T-helper 2 cell (primary cell): ENCODE measurements around the gene SYNE1.

Source experiments
- DNase-seq, 5 experiments: peaks; one replicate each; pipeline versions ENCODE4 v3.0.0 to v3.0.0-alpha.2; 2012 to 2022

Gene SYNE1

GRCh38 chr6:152268846-152269442 is 368.2 kb downstream of the SYNE1 start:
- DNase-seq = no peak

GRCh38 chr6:152267967-152268845 is 369.0 kb downstream of the SYNE1 start:
- DNase-seq = peak in 1 of 5 experiments; percentile 22

- no peak for DNase-seq
Observed at GRCh38 chr6:152265651-152266050, 371.5 kb downstream of the SYNE1 start.

GRCh38 chr6:152263582-152263981 is 373.6 kb downstream of the SYNE1 start:
- peak in 1 of 5 experiments; percentile 30 for DNase-seq

- DNase-seq = no peak
Observed at GRCh38 chr6:152261179-152261578, 376.0 kb downstream of the SYNE1 start.

GRCh38 chr6:152259234-152259633 is 377.9 kb downstream of the SYNE1 start:
- no peak for DNase-seq

- DNase-seq = no peak
Observed at GRCh38 chr6:152257581-152257980, 379.6 kb downstream of the SYNE1 start.

GRCh38 chr6:152250127-152250526 is 387.0 kb downstream of the SYNE1 start:
- no peak for DNase-seq

GRCh38 chr6:152248980-152249379 is 388.2 kb downstream of the SYNE1 start:
- no peak for DNase-seq

- DNase-seq = no peak
Observed at GRCh38 chr6:152246554-152247337, 390.4 kb downstream of the SYNE1 start.

GRCh38 chr6:152244998-152245630 is 392.0 kb downstream of the SYNE1 start:
- no peak for DNase-seq

GRCh38 chr6:152241013-152241766 is 396.0 kb downstream of the SYNE1 start:
- no peak for DNase-seq

- DNase-seq = no peak
Observed at GRCh38 chr6:152240436-152240835, 396.7 kb downstream of the SYNE1 start.

- no peak for DNase-seq
Observed at GRCh38 chr6:152236370-152237097, 400.6 kb downstream of the SYNE1 start.

GRCh38 chr6:152233547-152234320 is 403.4 kb downstream of the SYNE1 start:
- DNase-seq = peak in 1 of 5 experiments; percentile 71

GRCh38 chr6:152232501-152233151 is 404.5 kb downstream of the SYNE1 start:
- peak in 1 of 5 experiments; percentile 64 for DNase-seq

- no peak for DNase-seq
Observed at GRCh38 chr6:152229330-152229729, 407.8 kb downstream of the SYNE1 start.

GRCh38 chr6:152226119-152226518 is 411.0 kb downstream of the SYNE1 start:
- no peak for DNase-seq

- DNase-seq = no peak
Observed at GRCh38 chr6:152225241-152225934, 411.8 kb downstream of the SYNE1 start.
